ENCODE measurements around the gene MEG3. TPM values are rescaled to one million over a fixed set of nuclear protein-coding genes. Genes with fewer than 3 reads are reported as not detected.

MEG3 gene
- total and polyA plus RNA-seq, 2 of the 4 experiments (the other 2 are of a cell fraction): 31.5 to 556 TPM

- Histone ChIP-seq H3K9me3 (ENCODE audit: control insufficient read depth, insufficient read depth, low read length) (no peaks in the 10 kb centered on the region), H3K27ac (ENCODE audit: insufficient read depth, low read length) (no peak overlapping the region), H2BK20ac (ENCODE audit: low read depth, low read length) (no peak overlapping the region), H2BK15ac (ENCODE audit: low read depth, low read length) (no peak overlapping the region), H3K9ac (ENCODE audit: low read depth, low read length) (no peak overlapping the region), H3K14ac (replicated peaks; ENCODE audit: low read depth, low read length) (no peak overlapping the region), H3K4me1 (ENCODE audit: control insufficient read depth, insufficient read depth, low read length) (no peaks in the 10 kb centered on the region; the same call in none of the 2 replicates), H2AK9ac (replicated peaks; ENCODE audit: low read depth, low read length, poor library complexity) (no peak overlapping the region), H3K9me1 (ENCODE audit: insufficient read depth, low read length) (peaks cover 3% of the 10 kb centered on the region; the same call in 1 of the 2 replicates), H3K18ac (ENCODE audit: low read depth, low read length) (no peak overlapping the region), H3K4me3 (ENCODE audit: insufficient read depth, low read depth, low read length) (no peak overlapping the region), H2BK5ac (ENCODE audit: low read depth, low read length, poor library complexity, severe bottlenecking) (no peak overlapping the region), H4K8ac (ENCODE audit: low read depth in 2 of 2, low read length in 2 of 2) (no peak overlapping the region), H3K27me3 (ENCODE audit: control insufficient read depth, insufficient read depth, low read length) (no peaks in the 10 kb centered on the region), H4K91ac (ENCODE audit: insufficient read depth, low read depth, low read length) (no peak overlapping the region), H3K23ac (ENCODE audit: low read depth, low read length) (no peak overlapping the region), H3K4ac (ENCODE audit: low read depth, low read length) (no peak overlapping the region), H3K79me1 (ENCODE audit: low read depth in 1 of 2, low read length in 2 of 2) (peaks cover 5 to 62% of the 10 kb centered on the region in 2 experiments; a peak in 3 of 4 replicates), H3K4me2 (ENCODE audit: low read depth, low read length) (no peak overlapping the region), H2AK5ac (ENCODE audit: low read depth, low read length) (no peak overlapping the region), H3K56ac (ENCODE audit: extremely low read depth, insufficient read depth, low read length) (no peak overlapping the region), H2BK120ac (ENCODE audit: low read depth, low read length) (no peak overlapping the region), H2AFZ (replicated peaks; ENCODE audit: low read length, poor library complexity) (no peak overlapping the region), H4K5ac (ENCODE audit: low read depth, low read length) (no peak overlapping the region), H4K20me1 (ENCODE audit: insufficient read depth, low read length) (peaks cover 80% of the 10 kb centered on the region), H3K36me3 (ENCODE audit: control insufficient read depth, insufficient read depth, low read length) (peaks cover 42% of the 10 kb centered on the region)
- TF ChIP-seq USF2 (IDR thresholded peaks at IDR 0.05; ENCODE audit: low read depth, low read length): no peak
- no peak for TF ChIP-seq CHD1 (IDR thresholded peaks at IDR 0.05; ENCODE audit: low read depth, low read length)
- DNase-seq: no peak
- intact Hi-C loops (cut with micrococcal nuclease) (no loop called here), dilution Hi-C loops (cut with HindIII; ENCODE audit: low sequenced_read_pairs, unreplicated experiment) (no loop called here), in situ Hi-C loops (cut with MboI; ENCODE audit: low sequenced_read_pairs) (no loop called here)
- no TSS peak for BruUV-seq (replicated peaks)
- ATAC-seq (ENCODE audit: low read depth): no peak
- POLR2A ChIA-PET (ENCODE audit: unreplicated experiment): no interaction called here
- 100% methylated on average over 3 of the region's 13 CpGs; no CpG with 5 or more reads in 1 of the 2 experiments for WGBS, 2 experiments (ENCODE audit: extremely low coverage in 2 of 2, insufficient read length in 1 of 2)
- CTCF ChIA-PET: no interaction called here
Observed at GRCh38 chr14:100867631-100868315, 41.9 kb downstream of the MEG3 start.
